ENCODE measurements around the gene SMOC1.

The SMOC1 gene

GRCh38 chr14:70045310-70045709 lies 166.1 kb downstream of the SMOC1 start:
- DNase-seq (ENCODE audit: low read depth), result no peak

GRCh38 chr14:70045844-70046535 lies 166.8 kb downstream of the SMOC1 start:
- DNase-seq (ENCODE audit: low read depth), result no peak

DNA sequence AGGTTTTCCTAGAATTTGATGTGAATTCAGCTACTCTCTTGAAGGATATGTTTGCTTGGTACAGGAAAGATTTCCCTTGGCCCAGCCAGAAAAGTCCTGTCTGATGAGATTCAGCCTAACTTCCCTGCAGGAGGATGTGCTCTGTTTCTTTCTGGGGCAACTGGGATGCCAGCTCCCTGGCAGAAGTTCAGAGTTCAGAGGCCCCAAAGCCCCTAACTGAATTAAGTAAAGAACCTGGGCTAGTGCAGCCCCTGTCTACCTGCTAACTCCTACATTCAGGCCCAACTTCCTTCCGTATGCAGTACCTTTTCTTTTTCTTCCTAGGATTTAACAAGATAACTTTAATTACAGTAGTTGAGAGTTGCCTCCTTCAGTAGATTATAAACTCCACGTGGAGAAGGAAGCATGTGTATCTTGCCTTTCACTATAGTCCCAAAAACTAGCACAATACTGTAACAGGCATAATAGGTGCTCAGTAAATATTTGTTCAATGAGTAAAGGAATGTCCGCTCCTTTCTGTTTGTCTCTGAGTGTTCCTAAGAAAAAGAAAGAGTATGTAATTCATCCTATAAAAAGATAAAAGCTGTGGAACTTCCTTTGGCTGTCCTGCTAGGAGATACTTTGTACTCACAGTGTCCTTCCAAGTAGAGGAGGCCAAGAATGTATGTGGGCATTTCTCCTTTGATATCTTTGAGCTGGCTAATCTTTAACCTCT lies 168.5 kb downstream of the SMOC1 start:
- no peak for DNase-seq (ENCODE audit: low read depth)

DNA sequence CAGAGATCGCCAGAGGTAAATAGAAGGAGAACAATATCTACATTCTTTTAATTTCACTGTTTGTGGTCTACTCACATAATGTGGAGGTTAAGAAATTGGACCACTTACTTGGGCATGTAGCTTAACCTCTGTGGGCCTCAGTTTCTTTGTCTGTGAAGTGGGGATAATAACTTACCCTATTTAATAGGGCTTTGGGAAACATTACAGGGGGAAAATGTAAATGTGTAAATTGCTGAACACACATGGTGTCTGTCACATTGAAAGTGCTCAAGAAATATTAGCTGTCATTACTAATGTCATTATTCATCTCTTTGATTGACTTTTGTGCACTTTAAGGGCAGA lies 169.1 kb downstream of the SMOC1 start:
- no peak for DNase-seq (ENCODE audit: low read depth)

- no peak for DNase-seq (ENCODE audit: low read depth)
Measured at GRCh38 chr14:70049605-70050004, 170.4 kb downstream of the SMOC1 start.

GRCh38 chr14:70050136-70050535 lies 170.9 kb downstream of the SMOC1 start:
- no peak for DNase-seq (ENCODE audit: low read depth)

GRCh38 chr14:70052990-70053389 lies 173.8 kb downstream of the SMOC1 start:
- no peak for DNase-seq (ENCODE audit: low read depth)

DNA sequence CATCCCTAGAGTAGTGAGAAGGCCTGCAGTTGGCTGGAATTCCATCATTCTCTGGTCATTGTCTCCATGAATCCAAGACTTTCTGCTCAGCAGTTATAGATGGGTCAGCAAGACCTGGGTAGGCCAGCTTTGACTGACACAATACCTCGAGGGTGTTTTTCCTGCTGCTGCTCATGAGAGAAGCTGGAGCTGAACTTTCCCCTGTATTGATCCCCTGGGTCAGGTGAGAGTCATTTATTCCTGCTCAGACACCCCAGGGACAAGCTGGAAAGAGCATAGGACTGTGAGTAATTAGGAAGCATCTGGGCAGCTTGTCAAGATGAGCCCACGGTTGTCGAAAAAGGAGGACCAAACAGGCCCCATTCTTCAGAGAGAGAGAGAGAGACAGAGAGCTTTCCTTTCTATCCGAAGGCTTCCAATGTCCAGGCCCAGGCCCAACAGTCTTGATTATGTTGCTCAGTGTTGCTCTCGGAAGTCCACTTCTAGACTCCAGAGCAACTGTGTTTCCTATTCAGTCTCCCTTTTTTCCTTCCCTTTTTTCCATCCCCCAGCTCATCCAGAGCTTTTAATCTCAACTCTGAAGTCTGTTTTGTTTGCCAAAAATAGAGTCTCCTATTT lies 178.4 kb downstream of the SMOC1 start:
- DNase-seq (ENCODE audit: low read depth), result no peak

GRCh38 chr14:70059545-70059944 lies 180.3 kb downstream of the SMOC1 start:
- no peak for DNase-seq (ENCODE audit: low read depth)

- DNase-seq (ENCODE audit: low read depth), result no peak
Measured at GRCh38 chr14:70061108-70061507, 181.9 kb downstream of the SMOC1 start.

DNA sequence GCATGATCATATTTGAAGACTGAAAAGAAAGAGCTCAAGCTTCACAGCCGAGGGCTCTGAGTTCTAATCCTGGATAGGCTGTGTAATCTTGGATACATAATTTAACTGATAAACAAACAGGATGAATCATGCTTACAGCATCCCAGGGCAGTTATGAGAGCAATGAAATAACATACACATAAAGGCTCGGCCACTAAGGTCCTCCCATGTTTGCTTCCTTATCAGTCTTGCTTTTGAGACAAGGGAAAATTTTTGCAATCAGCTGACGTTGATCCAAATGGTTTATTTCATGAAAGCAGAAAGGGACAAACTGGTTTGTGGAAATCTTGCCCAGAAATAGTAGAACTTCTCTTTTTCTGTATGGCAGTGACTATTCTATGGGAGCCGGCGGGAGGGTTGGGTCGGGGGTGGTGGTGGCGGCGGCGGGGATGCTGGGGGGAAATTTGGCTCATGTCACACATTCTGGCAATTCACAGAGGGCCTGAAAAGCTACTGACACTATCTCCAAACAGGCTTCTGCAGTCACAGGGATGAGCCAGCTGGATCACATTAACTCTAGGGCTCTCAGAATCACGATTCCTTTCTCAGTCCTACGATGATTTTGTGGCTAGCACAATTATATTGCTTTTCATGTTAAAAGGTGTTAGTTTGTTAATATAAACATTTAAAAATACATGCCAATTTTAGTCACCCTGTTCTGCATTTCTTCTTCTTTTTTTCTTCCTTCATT lies 185.1 kb downstream of the SMOC1 start:
- no peak for DNase-seq (ENCODE audit: low read depth)

DNA sequence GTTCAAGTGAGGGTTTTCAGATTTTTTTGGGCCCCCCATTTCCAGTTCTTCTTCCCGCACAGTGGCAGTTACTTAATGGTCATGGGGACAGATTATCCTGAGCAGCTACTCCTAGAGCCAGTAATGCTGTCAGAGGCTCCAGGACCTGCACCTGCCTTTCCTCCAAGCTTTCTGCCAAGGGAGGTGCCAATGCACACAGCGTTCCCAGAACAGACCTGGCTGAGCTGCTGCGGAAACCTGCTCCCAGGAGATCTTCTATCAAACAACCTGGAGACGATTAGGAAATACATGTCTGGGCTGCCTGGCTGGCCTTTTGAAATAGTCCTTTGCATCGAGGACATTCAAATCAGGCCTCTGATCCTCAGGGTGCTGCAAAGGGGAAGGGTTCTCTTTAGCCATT lies 188.6 kb downstream of the SMOC1 start:
- DNase-seq (ENCODE audit: low read depth), result no peak

- no peak for DNase-seq (ENCODE audit: low read depth)
Measured at GRCh38 chr14:70069186-70069585, 190.0 kb downstream of the SMOC1 start.

DNA sequence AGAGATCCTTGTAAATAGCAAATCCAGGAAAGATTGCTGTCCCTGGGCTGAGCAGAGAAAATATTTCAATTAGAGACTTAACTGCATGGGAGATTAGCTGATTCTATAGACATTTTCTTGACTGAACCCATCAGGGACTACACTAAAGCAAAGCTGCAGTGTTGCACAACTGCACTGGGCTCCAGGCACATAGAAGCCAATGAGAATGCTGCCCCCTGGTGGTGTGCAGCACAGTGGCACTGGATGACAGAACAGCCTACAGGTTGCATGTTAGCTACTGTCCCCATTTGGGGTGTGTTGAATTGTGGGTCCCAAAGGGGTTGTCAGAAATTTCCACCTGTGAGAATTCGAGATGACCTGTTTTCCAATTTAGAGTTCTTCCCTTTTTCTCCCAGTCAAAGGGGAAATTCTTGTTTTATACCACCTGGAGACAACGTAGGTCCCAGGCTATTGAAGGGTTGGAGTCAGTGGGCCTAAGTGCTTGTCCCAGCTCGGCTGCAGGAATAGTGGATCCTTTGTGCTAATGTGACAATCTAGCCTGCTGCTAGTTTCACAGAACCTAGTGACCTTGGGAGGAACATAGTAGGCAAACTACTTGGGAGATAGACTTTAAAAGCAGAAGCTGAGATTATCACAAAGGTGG lies 194.8 kb downstream of the SMOC1 start:
- DNase-seq (ENCODE audit: low read depth), result no peak

DNA sequence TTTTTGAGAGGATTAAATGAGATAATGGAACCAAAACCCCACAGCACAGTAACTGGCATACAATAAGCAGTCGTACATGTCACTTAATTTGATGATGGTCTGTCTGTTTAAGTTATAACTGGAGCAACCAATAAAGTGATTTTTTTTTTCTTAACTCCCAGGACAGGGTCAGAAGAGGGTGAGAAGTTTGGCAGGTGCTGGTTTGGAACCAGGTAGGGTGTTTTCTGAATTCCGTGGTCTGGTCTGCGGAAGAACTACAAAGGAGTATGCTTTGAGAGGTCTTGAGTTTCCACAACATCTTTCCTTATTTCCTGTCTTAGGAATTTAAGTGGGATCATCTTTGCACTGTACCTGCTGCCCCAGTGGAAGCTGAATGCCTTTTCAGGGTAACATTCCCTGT lies 197.8 kb downstream of the SMOC1 start:
- no peak for DNase-seq (ENCODE audit: low read depth)

GRCh38 chr14:70077720-70078119 lies 198.5 kb downstream of the SMOC1 start:
- no peak for DNase-seq (ENCODE audit: low read depth)

DNA sequence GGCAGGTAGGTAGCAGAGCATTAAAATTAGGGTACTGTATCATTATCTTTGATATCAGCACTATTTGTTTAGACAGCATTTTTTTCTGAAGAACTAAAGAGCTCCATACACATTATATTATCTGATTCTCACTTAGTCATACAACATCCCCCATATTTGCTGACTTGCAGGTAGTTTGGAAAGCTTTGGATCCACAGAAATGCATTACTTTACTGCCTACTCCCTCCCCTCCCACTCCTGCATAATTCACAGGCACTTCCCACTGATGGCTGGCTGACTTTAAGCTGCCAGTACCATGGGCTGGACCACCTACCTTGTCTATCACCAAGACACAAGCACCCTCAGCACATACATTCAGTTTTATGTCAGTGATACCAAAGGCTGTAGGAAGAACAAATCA lies 199.1 kb downstream of the SMOC1 start:
- no peak for DNase-seq (ENCODE audit: low read depth)

DNA sequence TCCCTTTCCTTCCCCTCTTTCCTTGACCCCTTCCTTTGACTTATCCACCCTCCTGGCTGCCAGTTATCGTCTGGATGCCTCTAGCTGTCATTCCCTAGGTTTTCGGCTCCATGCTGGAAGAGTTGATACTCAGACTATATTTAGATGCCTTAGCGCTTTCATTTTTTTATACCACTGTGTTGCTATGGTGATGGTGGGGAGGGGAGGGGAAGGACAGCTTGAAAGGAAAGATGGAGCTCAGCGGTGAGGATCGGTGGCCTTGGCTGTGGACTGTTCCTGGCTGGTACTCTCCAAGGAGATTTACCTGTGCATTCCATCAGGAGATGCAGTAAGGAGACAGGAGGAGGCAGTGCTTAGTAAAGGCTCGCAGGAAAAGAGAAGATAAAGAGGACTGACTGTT lies 200.9 kb downstream of the SMOC1 start:
- no peak for DNase-seq (ENCODE audit: low read depth)

Data from GM04503 (cell line).